Measurements from ENCODE around the gene SMCHD1. TPM values are rescaled to one million over a fixed set of nuclear protein-coding genes. Genes with fewer than 3 reads are reported as not detected.
"Not testable (repeated sequence)": the region's sequence is repeated elsewhere in the genome, so short reads cannot be mapped to it uniquely, and the experiment has no call there.

SMCHD1 gene
- total RNA-seq, 2 donors from 2014 or later: 56.0 to 65.1 TPM

DNA sequence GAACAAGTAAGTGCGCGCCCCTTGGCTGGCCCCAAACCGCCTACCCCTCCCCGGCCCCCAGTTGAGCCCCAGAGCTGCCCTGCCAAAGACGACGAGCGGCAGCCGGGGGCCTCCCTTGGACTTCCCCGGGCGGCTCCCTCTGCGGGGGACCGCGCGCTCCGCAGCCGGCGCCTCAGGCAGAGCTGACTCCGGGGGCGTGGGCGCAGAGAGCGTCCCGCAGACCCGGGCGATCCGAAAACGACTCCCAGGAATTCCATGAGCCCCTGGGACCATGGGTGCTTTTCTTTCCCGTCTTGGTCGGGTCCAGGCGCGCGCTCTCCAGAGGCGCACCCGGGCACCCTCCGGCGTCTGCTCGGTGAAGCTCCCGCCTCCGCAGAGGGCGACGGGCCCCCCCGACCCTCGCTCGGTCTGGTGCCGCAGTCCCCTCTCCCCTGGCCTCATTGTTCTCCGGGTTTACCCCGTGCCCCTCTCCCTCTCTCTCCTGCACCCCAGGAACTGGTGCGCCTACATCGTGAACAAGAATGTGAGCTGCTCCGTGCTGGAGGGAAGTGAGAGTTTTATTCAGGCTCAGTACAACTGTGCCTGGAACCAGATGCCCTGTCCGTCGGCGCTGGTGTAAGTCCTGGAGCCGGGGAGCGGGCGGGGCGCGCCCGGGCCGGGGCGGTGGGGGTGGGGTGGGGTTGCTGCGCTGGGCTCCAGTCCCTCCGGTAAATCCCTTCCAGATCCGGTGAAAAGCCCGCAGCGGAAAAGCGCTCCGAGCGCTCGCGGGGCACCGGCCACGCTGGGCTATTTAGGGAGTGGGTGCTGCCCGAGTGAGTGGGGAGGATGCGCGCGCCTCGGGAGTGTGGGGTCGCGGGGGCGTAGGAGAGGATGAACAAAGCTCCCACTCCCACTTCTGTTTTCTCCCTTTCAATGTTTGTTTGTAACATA is 192.1 kb downstream of the SMCHD1 start:
- TF ChIP-seq POLR2AphosphoS5 (IDR thresholded peaks at IDR 0.05): no peak
- TF ChIP-seq POLR2A (IDR thresholded peaks at IDR 0.05): no peak
- TF ChIP-seq, protein P1, sequence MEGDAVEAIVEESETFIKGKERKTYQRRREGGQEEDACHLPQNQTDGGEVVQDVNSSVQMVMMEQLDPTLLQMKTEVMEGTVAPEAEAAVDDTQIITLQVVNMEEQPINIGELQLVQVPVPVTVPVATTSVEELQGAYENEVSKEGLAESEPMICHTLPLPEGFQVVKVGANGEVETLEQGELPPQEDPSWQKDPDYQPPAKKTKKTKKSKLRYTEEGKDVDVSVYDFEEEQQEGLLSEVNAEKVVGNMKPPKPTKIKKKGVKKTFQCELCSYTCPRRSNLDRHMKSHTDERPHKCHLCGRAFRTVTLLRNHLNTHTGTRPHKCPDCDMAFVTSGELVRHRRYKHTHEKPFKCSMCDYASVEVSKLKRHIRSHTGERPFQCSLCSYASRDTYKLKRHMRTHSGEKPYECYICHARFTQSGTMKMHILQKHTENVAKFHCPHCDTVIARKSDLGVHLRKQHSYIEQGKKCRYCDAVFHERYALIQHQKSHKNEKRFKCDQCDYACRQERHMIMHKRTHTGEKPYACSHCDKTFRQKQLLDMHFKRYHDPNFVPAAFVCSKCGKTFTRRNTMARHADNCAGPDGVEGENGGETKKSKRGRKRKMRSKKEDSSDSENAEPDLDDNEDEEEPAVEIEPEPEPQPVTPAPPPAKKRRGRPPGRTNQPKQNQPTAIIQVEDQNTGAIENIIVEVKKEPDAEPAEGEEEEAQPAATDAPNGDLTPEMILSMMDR (IDR thresholded peaks at IDR 0.05): no peak
- Histone ChIP-seq H3K36me3 (no peaks in the 10 kb centered on the region), H3K4me1 (replicated peaks) (no peaks in the 10 kb centered on the region), H3K27me3 (replicated peaks; ENCODE audit: insufficient read depth) (no peaks in the 10 kb centered on the region), H3K27ac (peak overlapping the region in 1 of 2 donors; percentile 13), H3K9me3 (no peaks in the 10 kb centered on the region), H3K4me3 (peak overlapping the region; percentile 30 to 39)
- WGBS: 1% methylated on average over 54 of the region's 80 CpGs
- no peak for DNase-seq (ENCODE audit: low spot score)
- intact Hi-C loops (cut with DNase I): no loop called here

DNA sequence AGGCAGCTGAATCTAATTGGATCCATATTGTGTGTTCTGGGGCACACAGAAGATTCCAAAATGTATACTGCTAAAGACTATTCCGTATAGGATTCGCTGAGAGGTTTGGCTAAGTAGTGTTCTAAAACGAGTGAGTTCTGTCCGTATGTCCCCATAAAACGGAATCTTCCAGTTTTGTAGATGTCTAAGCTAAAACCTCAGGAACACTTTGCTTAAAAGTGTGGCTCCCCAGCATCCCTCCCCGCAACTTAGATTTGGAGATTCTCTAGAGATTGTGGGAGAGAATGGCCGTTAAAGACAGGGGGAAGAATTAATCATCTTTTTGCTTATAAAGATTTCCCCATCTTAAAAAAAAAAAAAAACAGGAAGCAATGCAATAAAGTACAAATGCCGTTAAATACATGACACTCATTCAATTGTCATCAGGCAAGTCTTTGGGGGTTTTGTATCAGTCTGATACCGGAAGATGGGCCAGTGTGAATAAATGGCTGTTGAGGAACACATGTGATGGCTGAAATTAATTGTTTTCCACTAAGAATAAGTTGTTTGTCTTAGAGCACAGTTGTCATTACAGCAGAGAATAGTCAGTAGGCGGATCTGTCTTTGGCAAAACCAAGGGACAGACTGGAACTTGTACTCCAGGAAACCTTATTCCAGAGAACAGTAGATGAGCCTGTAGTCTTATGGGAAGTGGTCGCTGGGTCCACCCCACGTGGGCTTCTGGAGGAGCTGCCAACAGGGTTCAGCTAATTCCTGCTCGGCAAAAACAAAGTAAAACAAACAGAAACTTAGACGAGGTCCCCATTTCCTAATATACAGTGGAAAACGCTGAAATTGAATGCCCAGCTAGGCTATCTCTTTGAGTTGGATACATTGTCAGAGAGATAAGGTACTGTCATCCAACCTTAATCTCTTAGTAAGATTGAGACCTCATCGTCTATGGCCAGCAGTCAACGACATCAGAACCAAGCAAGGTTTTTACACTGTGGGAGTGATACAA is 193.0 kb downstream of the SMCHD1 start:
- Histone ChIP-seq H3K36me3 (no peaks in the 10 kb centered on the region), H3K27me3 (replicated peaks; ENCODE audit: insufficient read depth) (no peaks in the 10 kb centered on the region), H3K4me1 (replicated peaks) (no peaks in the 10 kb centered on the region), H3K9me3 (no peaks in the 10 kb centered on the region), H3K4me3 (peak overlapping the region; percentile 30 to 39), H3K27ac (peak overlapping the region in 1 of 2 donors; percentile 13)
- 23% methylated on average over 17 of the region's 17 CpGs for WGBS
- TF ChIP-seq, protein P1 (IDR thresholded peaks at IDR 0.05): no peak
- intact Hi-C loops (cut with DNase I): no loop called here
- DNase-seq (ENCODE audit: low spot score): no peak

DNA sequence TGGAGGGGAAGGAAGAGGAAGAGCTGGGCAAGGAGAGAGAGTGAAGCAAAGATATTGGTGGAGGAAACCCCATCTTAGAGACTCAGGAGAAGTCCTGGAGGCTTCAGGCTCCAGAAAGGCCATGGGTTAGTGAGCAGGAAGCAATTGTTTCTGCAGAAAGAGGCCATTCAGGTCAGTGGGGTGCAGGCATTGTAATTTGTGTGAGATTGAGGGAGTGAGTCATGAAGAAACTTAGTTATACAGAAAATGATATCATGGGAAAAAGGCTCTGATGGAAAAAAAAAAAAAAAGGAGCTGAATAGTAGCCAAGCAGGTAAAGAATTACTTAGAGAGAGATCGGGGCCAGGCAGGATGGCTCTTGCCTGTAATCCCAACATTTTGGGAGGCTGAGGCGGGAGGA is 195.3 kb downstream of the SMCHD1 start:
- DNase-seq (ENCODE audit: low spot score): no peak
- 90% methylated on average over 2 of the region's 2 CpGs for WGBS
- TF ChIP-seq, protein P1 (IDR thresholded peaks at IDR 0.05): no peak
- no peak for TF ChIP-seq POLR2A (IDR thresholded peaks at IDR 0.05)
- TF ChIP-seq POLR2AphosphoS5 (IDR thresholded peaks at IDR 0.05): no peak

GRCh38 chr18:2851771-2852170 is 196.2 kb downstream of the SMCHD1 start:
- TF ChIP-seq POLR2AphosphoS5 (IDR thresholded peaks at IDR 0.05) (no peak), POLR2A (IDR thresholded peaks at IDR 0.05) (no peak)
- TF ChIP-seq, protein P1 (IDR thresholded peaks at IDR 0.05): no peak
- no peak overlapping the region for H3K4me3 ChIP-seq
- no peaks in the 10 kb centered on the region for H3K4me1 ChIP-seq (replicated peaks)
- intact Hi-C loops (cut with DNase I): no loop called here
- H3K36me3 ChIP-seq: no peaks in the 10 kb centered on the region
- no peak overlapping the region for H3K27ac ChIP-seq
- WGBS: 87% methylated on average over 8 of the region's 8 CpGs
- H3K27me3 ChIP-seq (replicated peaks; ENCODE audit: insufficient read depth): no peaks in the 10 kb centered on the region
- no peaks in the 10 kb centered on the region for H3K9me3 ChIP-seq
- no peak for DNase-seq (ENCODE audit: low spot score)

More for the DNA sequence above, 195.3 kb downstream of the SMCHD1 start:
- Histone ChIP-seq H3K27ac (no peak overlapping the region), H3K4me3 (no peak overlapping the region), H3K4me1 (replicated peaks) (no peaks in the 10 kb centered on the region), H3K9me3 (no peaks in the 10 kb centered on the region), H3K36me3 (no peaks in the 10 kb centered on the region), H3K27me3 (replicated peaks; ENCODE audit: insufficient read depth) (no peaks in the 10 kb centered on the region)
- intact Hi-C loops (cut with DNase I): no loop called here

DNA sequence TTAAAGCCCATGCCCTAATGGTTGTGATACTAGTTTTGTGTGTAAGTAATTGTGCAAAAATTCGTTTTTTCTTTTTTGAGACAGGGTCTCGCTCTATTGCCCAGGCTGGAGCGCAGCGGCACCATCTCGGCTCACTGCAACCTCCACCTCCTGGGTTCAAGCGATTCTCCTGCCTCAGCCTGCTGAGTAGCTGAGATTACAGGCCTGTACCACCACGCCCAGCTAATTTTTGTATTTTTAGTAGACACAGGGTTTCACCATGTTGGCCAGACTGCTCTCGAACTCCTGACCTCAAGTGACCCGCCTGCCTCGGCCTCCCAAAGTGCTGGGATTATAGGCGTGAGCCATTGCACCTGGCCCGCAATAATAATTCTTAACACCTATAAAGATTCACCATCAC is 196.9 kb downstream of the SMCHD1 start:
- DNase-seq (ENCODE audit: low spot score); intact Hi-C loops (cut with DNase I): not testable (repeated sequence)

More for the DNA sequence above, 196.9 kb downstream of the SMCHD1 start:
- not testable (repeated sequence) for H3K36me3 ChIP-seq; H3K4me3 ChIP-seq; H3K27me3 ChIP-seq (replicated peaks; ENCODE audit: insufficient read depth); H3K9me3 ChIP-seq; H3K27ac ChIP-seq; H3K4me1 ChIP-seq (replicated peaks)
- WGBS: 97% methylated on average over 12 of the region's 12 CpGs

All from prostate gland (tissue), 2 donors.